IPS DF 4.7 (cell line): ENCODE results near the gene CRYBB2.
"Not testable (repeated sequence)": the region's sequence is repeated elsewhere in the genome, so short reads cannot be mapped to it uniquely, and the experiment has no call there.

ENCODE experiments used
- DNase-seq: peaks from one replicate; pipeline ENCODE4 v3.0.0-alpha.2; 2013; ENCODE audit warnings: low spot score; ENCODE audit errors: extremely low read depth

CRYBB2 gene

DNA sequence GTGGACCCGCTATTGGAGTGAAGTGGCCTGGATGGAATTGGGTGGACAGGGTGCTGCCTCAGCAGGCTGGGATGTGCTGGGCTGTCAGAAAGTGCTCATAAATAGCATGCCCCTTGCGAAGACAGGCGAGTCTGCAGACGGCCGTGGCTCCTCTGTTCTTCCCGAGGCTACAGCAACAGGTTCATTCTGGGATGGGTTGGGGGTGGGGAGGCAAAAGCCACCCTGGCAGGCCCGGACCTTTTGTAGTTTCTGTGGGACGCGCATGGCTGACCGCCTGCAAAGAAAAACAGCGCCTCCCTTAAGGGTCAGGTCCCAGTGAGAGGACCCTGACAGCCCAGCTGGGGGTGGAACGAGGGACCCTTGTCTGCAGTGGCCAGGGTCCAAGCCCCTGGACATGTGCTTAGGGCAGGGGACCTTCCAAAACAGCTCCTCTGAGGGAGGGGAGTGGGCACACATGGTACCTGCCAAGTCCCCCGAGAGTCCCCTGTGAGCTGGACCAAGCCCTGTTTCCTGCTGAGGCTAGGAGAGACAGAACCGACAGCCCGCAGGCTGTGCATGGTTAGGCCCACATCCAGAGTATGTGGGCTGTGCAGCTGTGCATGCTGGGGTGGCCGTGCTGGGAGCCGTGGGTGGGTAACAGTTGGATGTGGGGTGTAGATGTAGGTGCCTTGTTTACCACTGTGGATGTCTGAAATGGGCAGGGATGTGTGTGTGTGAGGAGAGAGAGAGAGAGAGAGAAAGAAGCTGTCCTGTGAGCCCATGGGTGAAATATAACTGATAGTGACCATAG is 19.5 kb upstream of the CRYBB2 start, which contains the start of gene CRYBB3:
TSS of gene CRYBB3 (plus strand) at position 128 of the 790 bp plus-strand sequence. CDS start 1,539 bp downstream, outside the sequence.
- no peak for DNase-seq

GRCh38 chr22:25200967-25201366 is 18.5 kb upstream of the CRYBB2 start:
- no peak for DNase-seq

GRCh38 chr22:25201557-25202273 is 17.7 kb upstream of the CRYBB2 start:
- DNase-seq, result no peak

- peak; percentile 49 for DNase-seq
Observed at GRCh38 chr22:25202290-25202921, 17.0 kb upstream of the CRYBB2 start.

DNA sequence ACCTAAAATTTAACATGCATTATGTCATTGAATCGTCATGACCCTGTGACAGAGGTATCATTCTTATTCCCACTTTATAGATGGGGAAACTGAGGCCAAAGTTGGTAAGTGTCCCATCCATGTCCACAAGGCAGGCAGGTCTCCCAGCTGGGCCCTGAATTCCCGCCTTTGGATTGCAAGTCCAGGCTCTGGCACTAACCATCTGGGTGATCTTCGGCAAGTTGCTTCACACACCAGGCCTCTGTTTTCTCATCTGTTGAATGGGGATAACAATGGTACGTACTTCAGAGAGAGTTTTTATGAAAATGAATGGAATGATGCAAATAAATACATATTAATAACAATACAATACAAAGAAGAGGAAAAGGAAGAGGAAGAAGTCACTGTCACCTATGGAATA is 16.4 kb upstream of the CRYBB2 start:
- DNase-seq, result no peak

DNA sequence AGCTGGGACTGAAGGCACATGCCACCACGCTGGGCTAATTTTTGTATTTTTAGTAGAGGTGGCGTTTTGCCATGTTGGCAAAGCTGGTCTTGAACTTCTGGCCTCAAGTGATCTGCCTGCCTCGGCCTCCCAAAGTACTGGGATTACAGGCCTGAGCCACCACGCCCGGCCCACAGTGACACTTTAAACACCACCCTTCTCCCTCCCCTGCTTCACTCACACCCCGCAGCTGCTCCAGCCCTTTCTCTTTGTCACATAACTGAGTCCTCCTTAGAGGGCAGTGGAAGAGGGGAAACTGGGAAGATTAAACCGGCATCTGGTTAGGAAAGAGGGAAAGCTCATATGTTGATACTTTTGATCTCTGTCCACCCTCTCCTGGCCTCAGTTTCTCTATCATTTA is 14.9 kb upstream of the CRYBB2 start:
- not testable (repeated sequence) for DNase-seq

DNA sequence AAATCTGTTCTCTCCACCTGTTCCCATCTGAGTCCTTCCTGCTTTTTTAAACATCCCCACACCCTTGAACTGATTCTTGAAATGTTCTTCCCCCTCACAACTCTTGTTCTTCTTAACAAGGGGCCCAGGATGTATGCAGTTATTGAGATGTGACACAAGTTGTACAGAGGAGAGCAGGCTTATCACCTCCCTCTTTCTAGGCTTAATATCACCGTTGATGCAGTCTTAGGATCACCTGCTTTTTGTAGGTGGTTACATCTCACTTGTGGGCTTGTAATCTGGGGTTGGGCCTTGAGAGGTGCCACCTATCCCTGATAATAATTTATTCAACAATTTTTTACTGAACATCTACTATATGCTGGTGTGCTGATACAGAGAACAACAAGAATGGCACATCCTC is 13.6 kb upstream of the CRYBB2 start:
- no peak for DNase-seq

DNA sequence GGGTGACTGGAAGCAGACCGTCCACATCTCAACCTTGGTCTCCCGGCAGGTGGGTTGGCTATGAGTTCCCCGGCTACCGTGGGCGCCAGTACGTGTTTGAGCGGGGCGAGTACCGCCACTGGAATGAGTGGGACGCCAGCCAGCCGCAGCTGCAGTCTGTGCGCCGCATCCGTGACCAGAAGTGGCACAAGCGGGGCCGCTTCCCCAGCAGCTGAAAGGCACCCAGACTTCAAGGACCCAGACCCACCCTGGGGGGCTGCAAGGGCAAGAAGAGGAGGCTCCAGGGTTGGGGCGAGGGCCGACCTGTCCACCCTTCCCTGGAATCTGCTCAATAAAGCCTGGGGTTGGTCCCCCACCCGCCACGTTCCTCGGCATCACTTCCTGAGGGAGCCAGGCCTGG is 12.4 kb upstream of the CRYBB2 start:
- no peak for DNase-seq

DNA sequence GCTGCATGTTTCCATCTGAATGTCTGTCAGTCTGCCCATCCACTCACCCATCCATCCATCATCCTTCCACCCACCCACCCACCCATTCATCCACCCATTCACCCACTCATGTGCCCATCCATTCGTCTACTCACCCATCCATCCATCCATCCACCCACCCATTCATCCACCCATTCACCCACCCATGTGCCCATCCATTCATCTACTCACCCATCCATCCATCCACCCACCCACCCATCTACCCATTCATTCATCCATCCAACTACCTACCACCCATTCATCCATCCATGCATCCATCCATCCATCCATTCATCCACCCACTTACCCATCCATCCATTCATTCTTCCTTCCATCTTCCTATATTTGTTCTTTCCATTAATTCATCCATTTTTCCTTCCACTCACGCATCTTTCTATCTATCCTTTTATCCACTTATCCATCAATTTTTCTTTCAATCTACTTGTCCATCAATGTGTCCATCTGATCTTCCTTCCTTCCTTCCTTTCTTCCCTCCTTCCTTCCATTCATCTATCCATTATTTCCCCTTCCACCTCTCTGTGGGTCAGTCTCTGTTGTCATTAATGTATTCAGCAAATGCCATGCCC is 11.8 kb upstream of the CRYBB2 start:
- no peak for DNase-seq

DNA sequence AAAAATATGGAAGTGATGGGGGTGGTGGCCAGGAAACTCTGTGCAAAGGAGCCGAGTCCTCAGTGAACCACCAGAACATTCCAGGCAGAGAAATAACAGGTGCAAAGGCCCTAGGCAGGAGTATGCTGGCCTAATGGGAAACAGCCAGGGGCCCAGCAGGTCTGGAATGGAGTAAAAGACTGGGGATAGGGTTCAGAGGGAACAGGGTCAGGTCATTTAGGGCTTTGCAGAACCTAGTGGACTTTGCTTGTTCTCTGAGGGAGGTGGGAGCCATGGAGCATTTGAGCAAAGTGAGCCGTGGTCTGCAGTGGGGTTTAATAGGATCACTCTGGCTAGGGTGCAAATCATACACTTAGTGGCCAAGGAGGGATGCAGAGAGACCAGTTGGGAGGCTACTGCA is 11.1 kb upstream of the CRYBB2 start:
- no peak for DNase-seq

- DNase-seq, result no peak
Observed at GRCh38 chr22:25208743-25209505, 10.5 kb upstream of the CRYBB2 start.

GRCh38 chr22:25210793-25211192 is 8.6 kb upstream of the CRYBB2 start:
- no peak for DNase-seq

DNA sequence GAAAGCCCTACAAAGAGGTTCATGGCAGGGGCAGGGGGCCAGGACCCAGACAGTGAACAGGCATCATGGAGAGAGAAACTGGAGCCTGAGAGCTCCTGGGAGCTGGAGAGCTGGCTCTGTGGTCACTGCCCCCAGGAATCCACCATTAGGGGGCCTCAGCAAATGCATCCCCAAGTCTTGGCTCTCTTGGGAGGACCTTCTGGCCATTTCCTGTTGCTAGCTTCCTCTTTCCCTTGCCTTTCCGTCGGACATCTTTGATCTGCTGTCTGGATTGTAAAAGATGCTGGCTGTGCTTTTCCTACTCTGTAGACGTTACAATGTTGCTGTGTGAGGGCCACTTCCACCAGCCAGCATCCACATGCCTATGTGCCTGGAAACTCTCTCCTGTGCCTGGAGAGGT is 7.1 kb upstream of the CRYBB2 start:
- DNase-seq, result no peak

- DNase-seq, result no peak
Observed at GRCh38 chr22:25213221-25213620, 6.2 kb upstream of the CRYBB2 start.

DNA sequence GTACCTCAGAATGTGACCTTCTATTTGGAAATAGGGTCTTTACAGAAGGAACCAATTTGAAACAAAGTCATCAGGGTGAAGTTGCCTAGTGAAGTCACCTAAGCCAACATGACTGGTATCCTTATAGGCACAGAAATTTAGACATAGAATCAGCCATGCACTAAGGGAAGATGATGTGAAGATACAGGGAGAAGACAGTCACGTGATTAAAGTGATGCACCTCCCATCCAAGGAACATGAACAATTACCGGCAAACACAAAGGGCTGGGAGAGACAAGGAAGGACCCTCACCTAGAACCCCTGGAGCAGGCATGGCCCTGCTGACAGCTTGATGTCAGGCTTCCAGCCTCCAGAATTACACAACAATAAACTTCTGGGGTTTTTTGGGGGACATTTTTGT is 3.2 kb upstream of the CRYBB2 start:
- DNase-seq, result no peak

- no peak for DNase-seq
Observed at GRCh38 chr22:25219948-25220442, 556 bp downstream of the CRYBB2 start.

DNA sequence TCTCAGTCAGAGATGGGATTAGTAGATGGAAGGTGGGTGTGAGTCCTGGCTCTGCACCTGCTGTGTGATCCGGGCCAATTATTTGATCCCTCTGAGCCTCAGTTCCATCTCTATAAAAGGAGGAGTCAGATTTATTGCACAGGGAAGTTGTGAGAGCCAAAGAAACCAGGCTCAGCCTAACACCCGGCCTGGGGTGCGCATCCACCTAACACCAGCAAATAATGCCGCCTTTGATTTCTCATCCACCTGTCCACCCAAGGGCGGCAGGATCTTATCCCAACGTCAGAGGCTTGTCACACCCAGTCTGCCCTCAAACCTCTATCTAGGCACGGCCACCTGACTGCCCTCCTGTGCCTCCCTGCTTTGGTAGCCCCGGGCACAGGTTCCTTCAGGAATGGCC is 2.4 kb downstream of the CRYBB2 start:
- DNase-seq, result no peak

DNA sequence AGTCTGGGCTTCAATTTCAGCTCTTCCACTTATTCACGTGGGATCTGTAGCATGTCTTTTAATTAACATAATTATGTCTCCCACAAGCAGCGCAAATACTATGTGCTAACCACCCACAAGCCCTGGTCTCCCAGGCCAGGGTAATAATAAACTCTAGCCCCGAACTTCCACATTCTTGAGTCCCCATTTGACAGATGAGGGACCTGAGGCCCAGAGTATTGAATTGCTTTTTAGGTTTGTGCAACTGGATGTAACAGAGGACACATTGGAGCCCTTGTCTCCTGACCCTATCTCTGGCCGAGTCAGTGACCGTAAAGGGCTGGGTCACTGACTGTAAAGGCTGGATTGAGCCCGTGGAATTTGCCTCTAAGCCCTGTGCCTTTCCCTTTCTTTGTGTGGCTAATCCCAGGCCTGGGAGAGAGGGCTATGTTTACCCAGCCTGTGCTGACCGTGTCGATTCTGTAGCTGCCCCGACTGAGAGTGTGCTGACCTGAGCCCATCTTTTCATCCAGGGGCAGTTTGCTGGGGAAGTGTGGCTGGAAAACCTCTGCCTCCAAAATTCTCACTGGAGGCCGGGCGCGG is 3.9 kb downstream of the CRYBB2 start:
- DNase-seq, result no peak

DNA sequence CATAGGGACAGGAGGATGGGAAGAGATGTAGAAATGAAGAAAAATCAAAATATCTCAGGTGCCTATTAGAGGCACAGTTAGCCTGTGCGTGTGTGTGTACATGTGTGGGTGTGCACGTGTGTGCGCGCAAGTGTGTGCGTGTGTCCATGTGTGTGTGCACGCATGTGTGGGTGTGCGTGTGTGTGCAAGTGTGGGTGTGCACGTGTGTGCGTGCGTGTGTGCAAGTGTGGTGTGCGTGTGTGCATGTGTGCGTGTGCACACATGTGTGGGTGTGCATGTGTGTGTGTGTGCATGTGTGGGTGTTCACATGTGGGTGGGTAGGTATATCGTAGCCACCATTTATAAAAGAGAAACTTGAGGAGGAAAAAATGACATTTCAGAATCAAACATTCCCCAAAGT is 9.4 kb downstream of the CRYBB2 start:
- DNase-seq, result no peak

- DNase-seq, result not testable (repeated sequence)
Observed at GRCh38 chr22:25230760-25231159, 11.3 kb downstream of the CRYBB2 start.

- no peak for DNase-seq
Observed at GRCh38 chr22:25232301-25232700, 12.9 kb downstream of the CRYBB2 start.
